Measurements from ENCODE around the gene SRI. TPM values are rescaled to one million over a fixed set of nuclear protein-coding genes. Genes with fewer than 3 reads are reported as not detected.

The SRI gene
- total RNA-seq, 4 donors from 2014 or later: 12.3 to 33.1 (median 17.3) TPM

DNA sequence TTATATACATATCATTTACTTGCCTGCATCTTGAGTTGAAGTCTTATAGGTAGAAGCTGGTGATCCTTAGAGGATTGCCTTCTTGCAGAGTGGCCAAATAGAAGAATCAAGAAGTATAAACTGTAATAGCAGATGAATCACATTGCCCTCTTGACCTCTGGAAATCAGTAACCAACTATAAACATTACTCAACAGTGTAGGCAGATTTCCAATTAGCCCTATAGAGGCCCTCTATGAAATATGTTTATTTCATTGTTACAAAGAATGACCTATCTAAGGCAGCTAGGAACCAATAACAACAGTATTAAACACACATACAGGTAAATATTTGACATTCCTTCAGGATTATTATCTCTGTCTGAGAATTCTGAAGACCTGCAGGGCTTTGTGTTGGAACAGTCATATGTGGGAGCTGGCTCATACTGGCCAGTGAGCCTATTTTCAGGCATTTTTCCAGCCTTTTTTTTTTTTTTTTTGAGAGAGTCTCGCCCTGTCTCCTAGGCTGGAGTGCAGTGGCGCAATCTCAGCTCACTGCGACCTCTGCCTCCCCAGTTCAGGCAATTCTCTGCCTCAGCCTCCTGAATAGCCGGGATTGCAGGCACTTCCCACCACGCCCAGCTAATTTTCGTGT lies 7.2 kb upstream of the SRI start:
- Histone ChIP-seq H3K4me3 (no peak overlapping the region), H3K27ac (no peak overlapping the region), H3K4me1 (no peaks in the 10 kb centered on the region), H3K9me3 (no peaks in the 10 kb centered on the region), H3K27me3 (no peaks in the 10 kb centered on the region), H3K36me3 (no peaks in the 10 kb centered on the region)
- TF ChIP-seq POLR2A (IDR thresholded peaks at IDR 0.05): no peak
- TF ChIP-seq, protein P1, sequence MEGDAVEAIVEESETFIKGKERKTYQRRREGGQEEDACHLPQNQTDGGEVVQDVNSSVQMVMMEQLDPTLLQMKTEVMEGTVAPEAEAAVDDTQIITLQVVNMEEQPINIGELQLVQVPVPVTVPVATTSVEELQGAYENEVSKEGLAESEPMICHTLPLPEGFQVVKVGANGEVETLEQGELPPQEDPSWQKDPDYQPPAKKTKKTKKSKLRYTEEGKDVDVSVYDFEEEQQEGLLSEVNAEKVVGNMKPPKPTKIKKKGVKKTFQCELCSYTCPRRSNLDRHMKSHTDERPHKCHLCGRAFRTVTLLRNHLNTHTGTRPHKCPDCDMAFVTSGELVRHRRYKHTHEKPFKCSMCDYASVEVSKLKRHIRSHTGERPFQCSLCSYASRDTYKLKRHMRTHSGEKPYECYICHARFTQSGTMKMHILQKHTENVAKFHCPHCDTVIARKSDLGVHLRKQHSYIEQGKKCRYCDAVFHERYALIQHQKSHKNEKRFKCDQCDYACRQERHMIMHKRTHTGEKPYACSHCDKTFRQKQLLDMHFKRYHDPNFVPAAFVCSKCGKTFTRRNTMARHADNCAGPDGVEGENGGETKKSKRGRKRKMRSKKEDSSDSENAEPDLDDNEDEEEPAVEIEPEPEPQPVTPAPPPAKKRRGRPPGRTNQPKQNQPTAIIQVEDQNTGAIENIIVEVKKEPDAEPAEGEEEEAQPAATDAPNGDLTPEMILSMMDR (IDR thresholded peaks at IDR 0.05 in 4 of 5, conservative IDR thresholded peaks at IDR 0.05 in 1 of 5): no peak
- in situ Hi-C loops (cut with MboI; ENCODE audit: low sequenced_read_pairs in 4 of 4): no loop called here
- intact Hi-C loops (cut with DNase I; ENCODE audit: low total_unique reads): no loop called here
- DNase-seq: no peak
- no peak for ATAC-seq

DNA sequence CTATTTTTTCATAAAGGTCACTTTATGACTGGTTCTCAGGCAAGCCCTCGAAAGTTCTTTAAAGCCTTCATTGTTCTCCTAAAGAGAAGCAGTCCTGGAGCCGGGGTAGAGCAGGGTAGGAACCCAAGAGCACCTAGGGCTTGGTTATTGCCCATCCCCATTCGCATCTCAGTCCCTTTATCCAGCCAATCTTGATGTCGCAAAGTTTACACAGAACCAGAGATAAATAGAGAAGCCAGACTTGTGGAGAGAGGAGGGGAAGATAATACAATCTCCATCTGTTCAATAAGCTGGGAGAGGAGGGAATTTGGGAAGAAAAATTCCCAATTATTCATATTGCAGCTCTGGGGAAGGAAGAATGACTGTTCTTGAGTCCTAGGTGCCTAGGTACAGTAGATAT lies 6.4 kb upstream of the SRI start:
- H3K36me3 ChIP-seq: no peaks in the 10 kb centered on the region
- no peak for TF ChIP-seq POLR2A (IDR thresholded peaks at IDR 0.05)
- TF ChIP-seq, protein P1 (IDR thresholded peaks at IDR 0.05 in 4 of 5, conservative IDR thresholded peaks at IDR 0.05 in 1 of 5): no peak
- no peaks in the 10 kb centered on the region for H3K9me3 ChIP-seq
- no peaks in the 10 kb centered on the region for H3K4me1 ChIP-seq
- H3K4me3 ChIP-seq: no peak overlapping the region
- in situ Hi-C loops (cut with MboI; ENCODE audit: low sequenced_read_pairs in 4 of 4): no loop called here
- H3K27ac ChIP-seq: no peak overlapping the region
- intact Hi-C loops (cut with DNase I; ENCODE audit: low total_unique reads): no loop called here
- no peak for ATAC-seq
- DNase-seq: no peak
- no peaks in the 10 kb centered on the region for H3K27me3 ChIP-seq

DNA sequence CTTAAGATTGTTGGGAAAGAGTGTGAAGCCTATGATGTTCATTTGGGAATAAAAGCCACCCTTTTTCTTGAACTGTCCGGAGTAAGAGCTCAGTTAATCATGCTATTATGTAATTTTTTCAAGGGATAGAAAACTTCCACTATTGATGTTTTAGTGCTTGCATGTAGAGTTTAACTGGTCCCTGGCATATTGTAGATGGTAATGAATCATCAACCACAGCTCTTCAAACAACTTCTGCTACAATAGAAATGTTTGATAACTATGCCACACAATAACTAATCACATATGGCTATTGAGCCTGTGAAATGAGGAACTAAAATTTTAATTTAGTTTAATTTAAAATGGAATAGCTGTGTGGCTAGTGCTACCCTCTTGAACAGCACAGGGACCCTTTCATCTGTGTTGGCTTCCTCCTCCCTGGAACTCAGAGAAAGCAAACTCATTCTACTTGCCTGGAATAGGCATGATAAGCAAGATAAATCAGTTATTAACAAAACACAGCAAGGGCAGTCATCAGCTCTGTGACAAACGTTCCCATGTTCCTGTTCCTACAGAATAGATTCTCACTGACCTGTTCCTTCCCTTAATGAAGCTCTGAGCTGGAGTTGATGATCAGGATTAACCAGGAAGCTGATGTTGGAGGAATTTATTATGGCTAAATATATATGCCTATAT lies 4.9 kb upstream of the SRI start:
- Histone ChIP-seq H3K9me3 (no peaks in the 10 kb centered on the region), H3K36me3 (no peaks in the 10 kb centered on the region), H3K27me3 (no peaks in the 10 kb centered on the region), H3K4me1 (no peaks in the 10 kb centered on the region), H3K4me3 (no peak overlapping the region), H3K27ac (no peak overlapping the region)
- in situ Hi-C loops (cut with MboI; ENCODE audit: low sequenced_read_pairs in 4 of 4): loop anchor here in 1 of 4 donors (25.0 kb wide), 1 partner anchor 337 kb away; the partner anchor contains the start of genes DBF4 and SLC25A40
- TF ChIP-seq, protein P1 (IDR thresholded peaks at IDR 0.05 in 4 of 5, conservative IDR thresholded peaks at IDR 0.05 in 1 of 5): no peak
- TF ChIP-seq POLR2A (IDR thresholded peaks at IDR 0.05): no peak
- ATAC-seq: no peak
- DNase-seq: no peak
- intact Hi-C loops (cut with DNase I; ENCODE audit: low total_unique reads): no loop called here

DNA sequence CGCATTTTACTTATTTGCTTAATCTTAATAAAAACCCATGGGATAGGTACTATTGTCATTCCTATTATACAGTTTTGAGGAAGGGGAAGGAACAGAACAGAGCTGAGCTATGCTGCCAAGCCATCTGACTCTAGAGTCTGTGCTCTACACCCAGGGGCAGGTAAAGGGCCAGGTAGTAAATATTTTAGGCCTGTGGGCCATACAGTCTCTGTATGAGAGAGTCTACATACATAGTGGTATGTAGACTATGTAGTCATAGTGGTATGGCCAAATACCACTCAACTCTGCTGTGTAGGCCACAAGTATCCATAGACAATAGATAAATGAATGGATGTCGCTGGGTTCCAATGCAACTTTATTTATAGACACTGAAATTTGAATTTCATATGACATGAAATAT lies 3.4 kb upstream of the SRI start:
- intact Hi-C loops (cut with DNase I; ENCODE audit: low total_unique reads) (no loop called here), in situ Hi-C loops (cut with MboI; ENCODE audit: low sequenced_read_pairs in 4 of 4) (loop anchor here in 1 of 4 donors (25.0 kb wide), 1 partner anchor 336 kb away; the partner anchor contains the start of genes DBF4 and SLC25A40)
- peaks cover 2 to 10% of the 10 kb centered on the region in 2 donors for H3K4me1 ChIP-seq
- H3K27ac ChIP-seq: no peak overlapping the region
- no peak for ATAC-seq
- no peaks in the 10 kb centered on the region for H3K9me3 ChIP-seq
- no peak overlapping the region for H3K4me3 ChIP-seq
- TF ChIP-seq, protein P1 (IDR thresholded peaks at IDR 0.05 in 4 of 5, conservative IDR thresholded peaks at IDR 0.05 in 1 of 5): no peak
- TF ChIP-seq POLR2A (IDR thresholded peaks at IDR 0.05): no peak
- H3K27me3 ChIP-seq: no peaks in the 10 kb centered on the region
- no peak for DNase-seq
- H3K36me3 ChIP-seq: no peaks in the 10 kb centered on the region

Data from gastrocnemius medialis (tissue), 4 donors.